Mucosa of rectum (tissue), 2 donors: ENCODE data around the gene LSM10.

ENCODE experiments used
- H3K27ac ChIP-seq, 2 donors: one replicate each; pipeline ENCODE4 v1.7.0; 2013; ENCODE audit warnings: inconsistent platforms in 2 of 2, low read depth in 2 of 2, low read length in 2 of 2
- H3K27me3 ChIP-seq, 2 donors: one replicate each; pipeline ENCODE4 v1.7.0; 2013; ENCODE audit warnings: low read length in 2 of 2; ENCODE audit not compliant: control insufficient read depth in 2 of 2, insufficient read depth in 2 of 2
- H3K36me3 ChIP-seq, 2 donors: one replicate each; pipeline ENCODE4 v1.7.0; 2013; ENCODE audit warnings: low read length in 2 of 2; ENCODE audit not compliant: control insufficient read depth in 2 of 2, insufficient read depth in 2 of 2
- H3K4me1 ChIP-seq, 2 donors: one replicate each; pipeline ENCODE4 v1.7.0; 2013; ENCODE audit warnings: low read length in 2 of 2, mild to moderate bottlenecking in 1 of 2; ENCODE audit not compliant: control insufficient read depth in 2 of 2, insufficient read depth in 2 of 2
- H3K4me3 ChIP-seq, 2 donors: one replicate each; pipeline ENCODE4 v1.7.0; 2013; ENCODE audit warnings: low read length in 2 of 2
- H3K9ac ChIP-seq, 2 donors: one replicate each; pipeline ENCODE4 v1.7.0; 2013; ENCODE audit warnings: low read length in 2 of 2, low read depth in 1 of 2, mild to moderate bottlenecking in 1 of 2
- H3K9me3 ChIP-seq, 2 donors: one replicate each; pipeline ENCODE4 v1.7.0; 2013; ENCODE audit warnings: low read length in 2 of 2; ENCODE audit not compliant: control insufficient read depth in 2 of 2
- donor health status: healthy.
- donor health status: Normal muscosa, but diverticular disease.

Gene LSM10

GRCh38 chr1:36345353-36345752 is 52.4 kb downstream of the LSM10 start:
- Histone ChIP-seq H3K9ac (no peak overlapping the region), H3K9me3 (no peaks in the 10 kb centered on the region), H3K4me1 (peaks cover 3 to 8% of the 10 kb centered on the region in 2 donors), H3K4me3 (no peak overlapping the region), H3K27me3 (no peaks in the 10 kb centered on the region), H3K27ac (no peak overlapping the region), H3K36me3 (peaks cover 50 to 62% of the 10 kb centered on the region in 2 donors)

- Histone ChIP-seq H3K4me1 (peaks cover 0 to 7% of the 10 kb centered on the region in 2 donors), H3K27ac (no peak overlapping the region), H3K36me3 (peaks cover 50 to 60% of the 10 kb centered on the region in 2 donors), H3K27me3 (no peaks in the 10 kb centered on the region), H3K9me3 (no peaks in the 10 kb centered on the region), H3K4me3 (no peak overlapping the region), H3K9ac (no peak overlapping the region)
These were observed 53.4 kb downstream of the LSM10 start for GRCh38 chr1:36344395-36344680.

DNA sequence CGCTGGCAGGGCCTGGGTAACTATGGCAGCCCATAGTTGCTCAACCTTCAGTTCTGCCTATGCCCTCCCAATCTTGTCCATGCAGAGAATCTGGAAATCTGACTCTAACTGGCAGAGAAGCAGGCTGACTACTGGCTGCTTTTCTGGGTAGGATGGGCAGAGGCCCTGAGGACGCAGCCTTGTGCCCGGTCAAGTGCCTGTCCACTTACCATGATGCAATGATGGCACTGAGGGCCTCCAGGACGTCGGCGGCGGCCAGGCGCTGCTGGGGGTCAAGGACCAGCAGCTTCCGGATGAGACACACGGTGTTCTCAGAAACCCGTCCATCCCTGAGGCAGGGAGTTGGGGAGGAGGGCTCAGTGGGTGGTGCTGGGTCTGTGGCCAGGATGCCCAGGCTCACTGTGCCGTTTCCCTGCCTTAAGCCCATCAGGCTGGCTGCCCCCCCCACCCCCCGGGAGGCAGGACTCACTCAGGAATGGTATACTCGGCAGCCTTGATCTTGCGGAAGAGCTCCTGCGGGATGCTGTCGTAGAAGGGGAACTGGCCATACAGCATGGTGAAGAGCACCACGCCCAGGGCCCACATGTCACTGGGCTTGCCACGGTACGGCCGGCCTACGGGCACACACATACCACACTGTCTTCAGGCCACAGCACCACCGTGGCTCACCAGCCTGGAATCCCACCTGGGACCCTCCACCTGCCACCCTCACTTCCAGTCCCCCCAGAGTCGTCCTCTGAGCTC is 53.9 kb downstream of the LSM10 start:
- H3K27ac ChIP-seq: no peak overlapping the region
- H3K36me3 ChIP-seq: peaks cover 48 to 58% of the 10 kb centered on the region in 2 donors
- peaks cover 0 to 1% of the 10 kb centered on the region in 2 donors for H3K4me1 ChIP-seq

More for the DNA sequence above, 53.9 kb downstream of the LSM10 start:
- Histone ChIP-seq H3K4me3 (no peak overlapping the region), H3K9ac (no peak overlapping the region), H3K9me3 (no peaks in the 10 kb centered on the region), H3K27me3 (no peaks in the 10 kb centered on the region)
